ENCODE measurements around the gene SLC30A2. TPM values are rescaled to one million over a fixed set of nuclear protein-coding genes. Genes with fewer than 3 reads are reported as not detected.

SLC30A2 gene
- polyA plus RNA-seq, 1 experiment: not detected

DNA sequence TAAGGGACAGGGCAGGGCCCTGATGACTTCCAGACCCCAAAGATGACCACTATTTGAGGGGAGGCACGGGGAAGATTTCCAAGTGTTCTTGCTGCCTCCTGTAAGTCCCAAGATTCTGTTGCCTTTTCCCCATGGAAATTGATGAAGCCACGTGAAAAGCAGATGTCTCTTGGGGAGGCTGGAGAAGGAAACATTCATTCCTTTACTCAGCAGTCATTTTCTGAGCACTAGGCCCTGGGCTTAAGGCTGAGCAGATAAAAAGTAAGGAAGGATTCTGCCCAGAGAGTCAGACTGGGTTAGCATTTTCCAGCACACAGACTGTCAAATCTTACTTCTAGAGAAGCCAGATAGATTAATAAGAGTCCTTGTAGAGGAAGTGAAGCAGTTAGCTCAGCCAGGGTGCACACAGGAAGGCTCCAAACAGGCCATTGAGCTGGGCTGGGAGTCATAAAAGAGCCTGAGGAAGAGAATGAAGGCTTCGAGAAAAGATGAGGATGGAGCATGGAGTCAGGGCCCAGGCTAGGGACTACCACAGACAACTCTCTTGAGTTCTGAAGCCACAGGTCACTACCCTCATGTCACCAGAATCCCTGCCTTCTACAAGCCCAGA, 14.2 kb downstream of the SLC30A2 start:
- H3K4me3 ChIP-seq (ENCODE audit: low read depth, low read length): no peak overlapping the region
- ChIA-PET CTCF (interaction anchor here (0.6 to 5.4 kb wide), 5 partner anchors 34 to 290 kb away, joined by 3 to 90 read pairs (median 3); partner anchors contain the start of gene PAFAH2), POLR2A (interaction anchor here (0.5 kb wide), 1 partner anchor 49 kb away, joined by 3 read pairs; no protein-coding TSS in a partner anchor)
- no peaks in the 10 kb centered on the region for H3K36me3 ChIP-seq (ENCODE audit: control insufficient read depth, insufficient read depth, low read length)
- no peaks in the 10 kb centered on the region for H3K27me3 ChIP-seq (ENCODE audit: control insufficient read depth, insufficient read depth, low read length)
- TF ChIP-seq, protein P1, sequence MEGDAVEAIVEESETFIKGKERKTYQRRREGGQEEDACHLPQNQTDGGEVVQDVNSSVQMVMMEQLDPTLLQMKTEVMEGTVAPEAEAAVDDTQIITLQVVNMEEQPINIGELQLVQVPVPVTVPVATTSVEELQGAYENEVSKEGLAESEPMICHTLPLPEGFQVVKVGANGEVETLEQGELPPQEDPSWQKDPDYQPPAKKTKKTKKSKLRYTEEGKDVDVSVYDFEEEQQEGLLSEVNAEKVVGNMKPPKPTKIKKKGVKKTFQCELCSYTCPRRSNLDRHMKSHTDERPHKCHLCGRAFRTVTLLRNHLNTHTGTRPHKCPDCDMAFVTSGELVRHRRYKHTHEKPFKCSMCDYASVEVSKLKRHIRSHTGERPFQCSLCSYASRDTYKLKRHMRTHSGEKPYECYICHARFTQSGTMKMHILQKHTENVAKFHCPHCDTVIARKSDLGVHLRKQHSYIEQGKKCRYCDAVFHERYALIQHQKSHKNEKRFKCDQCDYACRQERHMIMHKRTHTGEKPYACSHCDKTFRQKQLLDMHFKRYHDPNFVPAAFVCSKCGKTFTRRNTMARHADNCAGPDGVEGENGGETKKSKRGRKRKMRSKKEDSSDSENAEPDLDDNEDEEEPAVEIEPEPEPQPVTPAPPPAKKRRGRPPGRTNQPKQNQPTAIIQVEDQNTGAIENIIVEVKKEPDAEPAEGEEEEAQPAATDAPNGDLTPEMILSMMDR (IDR thresholded peaks at IDR 0.05; ENCODE audit: insufficient read depth, low read depth, low read length): no peak
- DNase-seq (ENCODE audit: low read depth): no peak

DNA sequence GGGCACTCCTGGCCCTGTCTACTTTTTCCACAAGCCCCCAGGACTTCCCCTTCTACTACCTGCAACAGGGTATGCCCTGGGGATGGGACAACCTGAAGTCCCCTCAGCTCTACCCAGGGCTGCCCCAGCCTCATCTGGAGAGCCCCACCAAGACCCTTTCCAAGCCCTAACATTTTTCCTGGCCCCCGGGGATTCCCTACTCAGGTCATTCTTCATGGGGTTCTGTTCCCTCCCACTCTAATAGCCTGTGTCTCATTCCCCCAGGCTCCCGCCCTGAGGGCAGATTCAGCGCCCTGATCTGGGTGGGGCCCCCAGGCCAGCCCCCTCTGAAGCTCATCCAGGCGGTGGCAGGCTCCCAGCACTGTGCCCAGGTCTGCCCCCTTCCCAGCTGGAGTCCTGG, 14.7 kb downstream of the SLC30A2 start:
- H3K27me3 ChIP-seq (ENCODE audit: control insufficient read depth, insufficient read depth, low read length): no peaks in the 10 kb centered on the region
- POLR2A ChIA-PET: no interaction called here
- no peak overlapping the region for H3K4me3 ChIP-seq (ENCODE audit: low read depth, low read length)
- DNase-seq (ENCODE audit: low read depth): no peak
- CTCF ChIA-PET: interaction anchor here (0.6 to 1.8 kb wide), 4 partner anchors 18 to 291 kb away, joined by 3 to 4 read pairs (median 3); partner anchors contain the start of gene PAFAH2
- no peaks in the 10 kb centered on the region for H3K36me3 ChIP-seq (ENCODE audit: control insufficient read depth, insufficient read depth, low read length)
- TF ChIP-seq, protein P1 (IDR thresholded peaks at IDR 0.05; ENCODE audit: insufficient read depth, low read depth, low read length): no peak

DNA sequence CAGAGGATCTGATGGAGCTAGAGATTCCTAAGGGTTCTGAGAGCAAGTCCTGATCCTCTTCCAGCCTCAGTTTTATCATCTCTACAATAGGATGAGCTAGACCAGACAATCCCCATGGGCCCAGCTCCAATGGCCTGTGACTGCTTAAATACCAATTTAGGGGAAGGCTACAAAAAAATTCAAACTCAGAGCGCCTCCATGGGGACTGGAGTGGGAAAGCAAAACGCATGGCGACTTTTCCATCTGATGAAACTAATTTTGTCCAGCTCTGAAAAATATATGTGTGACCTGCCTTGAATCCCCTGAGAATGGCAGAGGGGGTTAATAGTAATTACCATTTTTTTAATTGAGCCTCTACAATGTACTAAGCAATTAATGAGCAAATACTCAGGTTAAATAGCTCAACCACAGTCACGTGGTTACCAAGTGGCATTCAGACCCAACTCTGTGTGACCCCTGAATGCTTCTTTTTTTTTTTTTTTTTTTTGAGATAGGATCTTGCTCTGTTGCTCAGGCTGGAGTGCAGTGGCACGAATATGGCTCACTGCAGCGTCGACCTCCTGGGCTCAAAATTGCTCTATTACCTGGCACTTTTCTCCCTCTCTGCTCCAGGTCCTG, 15.9 kb downstream of the SLC30A2 start:
- no peak overlapping the region for H3K4me3 ChIP-seq (ENCODE audit: low read depth, low read length)
- ChIA-PET CTCF (interaction anchor here (1.3 to 1.8 kb wide), 2 partner anchors 16 to 135 kb away, joined by 4 to 5 read pairs; no protein-coding TSS in a partner anchor), POLR2A (no interaction called here)
- H3K36me3 ChIP-seq (ENCODE audit: control insufficient read depth, insufficient read depth, low read length): no peaks in the 10 kb centered on the region
- TF ChIP-seq, protein P1 (IDR thresholded peaks at IDR 0.05; ENCODE audit: insufficient read depth, low read depth, low read length): no peak
- no peaks in the 10 kb centered on the region for H3K27me3 ChIP-seq (ENCODE audit: control insufficient read depth, insufficient read depth, low read length)
- DNase-seq (ENCODE audit: low read depth): no peak

DNA sequence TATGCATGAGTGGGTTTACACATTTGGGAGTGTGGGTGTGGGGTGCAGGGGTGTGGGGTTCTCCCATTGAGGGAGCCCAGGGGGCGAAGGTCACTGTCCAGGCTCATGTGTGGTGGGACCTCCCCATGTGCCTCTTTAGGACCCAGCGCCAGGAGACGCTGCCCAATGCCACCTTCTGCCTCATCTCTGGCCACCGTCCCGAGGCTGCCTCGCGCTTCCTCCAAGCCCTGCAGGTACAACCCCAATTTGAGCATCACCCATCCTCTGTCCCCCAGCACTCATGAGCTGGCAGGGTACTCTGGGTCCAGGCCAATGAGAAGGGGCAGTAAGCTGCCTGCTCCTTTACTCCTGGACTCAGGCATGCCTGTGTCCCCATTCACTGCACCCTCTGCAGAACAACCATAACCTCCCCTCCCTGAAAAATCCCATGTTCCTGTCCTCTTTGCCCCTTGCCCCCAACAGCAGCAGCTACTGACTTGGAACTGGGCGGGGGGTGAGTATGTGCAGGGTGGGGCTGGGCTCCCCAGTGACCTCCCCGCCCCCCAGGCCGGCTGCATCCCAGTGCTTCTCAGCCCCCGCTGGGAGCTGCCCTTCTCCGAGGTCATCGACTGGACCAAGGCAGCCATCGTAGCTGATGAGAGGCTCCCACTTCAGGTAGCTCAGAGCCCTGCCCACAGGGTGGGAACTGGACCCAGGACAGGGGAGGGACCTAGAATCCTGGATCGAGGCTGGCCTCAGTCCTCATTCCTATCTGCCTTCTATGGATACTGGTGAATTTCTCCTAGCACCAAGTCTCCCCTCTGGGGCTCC, 16.7 kb downstream of the SLC30A2 start:
- TF ChIP-seq, protein P1 (IDR thresholded peaks at IDR 0.05; ENCODE audit: insufficient read depth, low read depth, low read length): no peak
- DNase-seq (ENCODE audit: low read depth): no peak
- no peak overlapping the region for H3K4me3 ChIP-seq (ENCODE audit: low read depth, low read length)
- H3K36me3 ChIP-seq (ENCODE audit: control insufficient read depth, insufficient read depth, low read length): no peaks in the 10 kb centered on the region
- ChIA-PET POLR2A (no interaction called here), CTCF (interaction anchor here (1.3 to 1.8 kb wide), 2 partner anchors 16 to 134 kb away, joined by 4 to 5 read pairs; no protein-coding TSS in a partner anchor)
- no peaks in the 10 kb centered on the region for H3K27me3 ChIP-seq (ENCODE audit: control insufficient read depth, insufficient read depth, low read length)

DNA sequence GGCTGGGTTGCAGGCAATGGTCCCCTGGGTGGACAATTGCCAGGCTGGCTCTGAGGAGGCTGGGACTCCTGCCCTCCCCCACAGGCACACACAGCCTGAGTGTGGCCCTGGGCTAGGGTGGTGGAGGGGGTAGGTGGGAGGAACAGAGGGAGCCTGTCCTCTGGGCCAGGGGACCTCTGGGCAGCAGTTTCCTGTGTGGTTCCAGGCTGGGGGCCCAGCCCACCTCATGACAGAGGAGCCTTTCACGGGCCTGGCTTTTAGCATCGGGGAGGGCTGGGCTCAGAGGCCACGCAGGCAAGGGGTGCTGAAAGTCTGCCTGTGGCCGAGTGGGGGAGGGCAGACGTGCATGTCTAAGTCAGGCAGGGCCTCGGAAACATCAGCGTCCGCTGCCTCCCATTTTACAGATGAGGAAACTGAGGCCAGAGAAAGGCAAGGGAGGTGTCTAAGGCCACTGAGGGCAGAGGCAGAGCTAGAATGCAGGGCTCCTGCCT, 17.4 kb downstream of the SLC30A2 start:
- ChIA-PET POLR2A (no interaction called here), CTCF (interaction anchor here (1.8 kb wide), 1 partner anchor 116 kb away, joined by 6 read pairs; no protein-coding TSS in a partner anchor)
- Histone ChIP-seq H3K27me3 (ENCODE audit: control insufficient read depth, insufficient read depth, low read length) (no peaks in the 10 kb centered on the region), H3K4me3 (ENCODE audit: low read depth, low read length) (no peak overlapping the region), H3K36me3 (ENCODE audit: control insufficient read depth, insufficient read depth, low read length) (no peaks in the 10 kb centered on the region)
- TF ChIP-seq, protein P1 (IDR thresholded peaks at IDR 0.05; ENCODE audit: insufficient read depth, low read depth, low read length): no peak
- no peak for DNase-seq (ENCODE audit: low read depth)

Measured in BJ (cell line).